Activated naive CD4-positive, alpha-beta T cell treated with anti-CD3 and anti-CD28 coated beads, Interleukin-2, amount 50 U/mL, for 72 hours (primary cell): Measurements from ENCODE around the gene MYBPC2. TPM values are rescaled to one million over a fixed set of nuclear protein-coding genes. Genes with fewer than 3 reads are reported as not detected.

ENCODE experiments used
- ATAC-seq, 2 donors: fragments of 150-1000 bp; cut with Tn5 transposase; 2 replicates each; pipeline ENCODE4 v1.10.0; 2021; ENCODE audit warnings: mild to moderate bottlenecking in 2 of 2, moderate library complexity in 2 of 2
- DNase-seq, 2 donors: peaks; one replicate each; pipeline ENCODE4 v3.0.0; 2021 to 2022; ENCODE audit warnings: low spot score in 2 of 2
- H3K27ac Mint-ChIP-seq, 2 donors: one replicate each; pipeline ENCODE4 v1.8.0; 2022; ENCODE audit warnings: mild to moderate bottlenecking in 2 of 2, mixed read lengths in 2 of 2
- H3K36me3 Mint-ChIP-seq, 2 donors: one replicate each; pipeline ENCODE4 v1.8.0; 2022; ENCODE audit warnings: mixed read lengths in 2 of 2
- H3K9me3 Mint-ChIP-seq, 2 donors: one replicate each; pipeline ENCODE4 v1.8.0; 2022; ENCODE audit warnings: mixed read lengths in 2 of 2
- total RNA-seq, 2 donors: library from RNA; stranded (reverse); gene quantifications; one replicate each; pipeline ENCODE4 v1.2.3, GENCODE V29; 2022

The MYBPC2 gene
- total RNA-seq, 2 donors from 2014 or later, result 0.91 to 1.9 TPM

- H3K27ac Mint-ChIP-seq, result no peak overlapping the region
- no peak for ATAC-seq
- DNase-seq, result no peak
- H3K36me3 Mint-ChIP-seq, result peaks cover 3 to 16% of the 10 kb centered on the region in 2 donors
- H3K9me3 Mint-ChIP-seq, result no peaks in the 10 kb centered on the region
These were observed 30.0 kb upstream of the MYBPC2 start for GRCh38 chr19:50402544-50403301.

DNA sequence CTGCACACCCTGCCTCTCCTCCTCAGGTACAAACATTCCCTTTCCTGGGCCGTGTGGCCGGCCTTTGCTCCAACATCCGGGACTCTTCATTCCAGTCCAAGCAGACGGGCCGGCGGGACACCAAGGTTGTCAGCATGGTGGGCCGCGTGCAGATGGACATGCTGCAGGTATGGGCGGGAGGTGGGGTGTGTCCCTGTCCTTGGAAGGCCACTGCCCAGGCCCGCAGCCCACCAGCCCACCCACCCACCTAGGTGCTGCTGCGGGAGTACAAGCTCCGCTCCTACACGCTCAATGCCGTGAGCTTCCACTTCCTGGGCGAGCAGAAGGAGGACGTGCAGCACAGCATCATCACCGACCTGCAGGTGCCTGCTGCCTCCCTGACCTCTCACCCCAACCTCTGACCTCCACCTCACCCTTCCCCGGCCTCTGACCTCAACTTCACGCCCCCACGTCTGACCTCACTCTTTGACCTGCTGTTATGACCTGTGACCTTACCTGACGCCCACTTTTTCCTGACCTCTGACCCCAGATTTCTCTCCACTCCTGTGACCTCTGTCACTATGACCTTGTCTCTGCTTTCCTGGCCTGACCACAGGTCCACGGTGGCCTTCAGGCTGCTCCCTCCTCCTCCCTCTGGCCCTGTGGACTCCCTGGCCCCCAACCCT is 26.4 kb upstream of the MYBPC2 start:
- H3K9me3 Mint-ChIP-seq, result no peaks in the 10 kb centered on the region
- peaks cover 5 to 19% of the 10 kb centered on the region in 2 donors for H3K36me3 Mint-ChIP-seq
- DNase-seq (no peak), ATAC-seq (no peak)
- H3K27ac Mint-ChIP-seq, result no peak overlapping the region

DNA sequence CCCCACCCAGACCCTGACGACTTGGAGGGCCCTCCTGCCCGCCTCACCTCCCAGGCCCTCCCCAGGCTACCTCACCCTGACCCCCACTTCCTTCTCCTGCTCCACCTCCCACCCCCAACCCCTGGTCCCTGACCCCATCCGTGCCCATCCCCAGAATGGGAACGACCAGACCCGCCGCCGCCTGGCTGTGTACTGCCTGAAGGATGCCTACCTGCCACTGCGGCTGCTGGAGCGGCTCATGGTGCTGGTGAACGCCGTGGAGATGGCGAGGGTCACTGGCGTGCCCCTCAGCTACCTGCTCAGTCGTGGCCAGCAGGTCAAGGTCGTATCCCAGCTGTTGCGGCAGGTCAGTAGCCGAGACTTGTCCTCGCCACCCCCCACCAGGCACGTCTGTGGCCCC is 25.9 kb upstream of the MYBPC2 start:
- DNase-seq (no peak), ATAC-seq (no peak)
- Mint-ChIP-seq H3K9me3 (no peaks in the 10 kb centered on the region), H3K36me3 (peaks cover 5 to 24% of the 10 kb centered on the region in 2 donors), H3K27ac (no peak overlapping the region)

DNA sequence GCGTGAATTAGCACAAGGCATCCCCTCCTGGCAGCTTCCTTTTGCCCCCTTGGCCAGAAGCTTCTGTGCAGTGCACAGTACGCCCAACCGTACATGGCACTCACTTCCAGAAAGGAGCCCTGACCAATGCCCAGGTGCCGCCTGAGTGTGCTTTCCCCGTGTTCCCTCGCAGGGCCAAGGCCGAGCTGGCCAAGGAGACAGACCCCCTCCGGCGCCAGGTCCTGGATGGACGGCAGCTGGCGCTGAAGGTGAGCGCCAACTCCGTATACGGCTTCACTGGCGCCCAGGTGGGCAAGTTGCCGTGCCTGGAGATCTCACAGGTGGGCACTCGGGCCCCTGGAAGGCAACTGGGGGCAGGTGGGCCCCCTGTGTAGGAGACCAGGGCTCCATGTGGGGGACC is 23.3 kb upstream of the MYBPC2 start:
- H3K36me3 Mint-ChIP-seq, result peaks cover 5 to 31% of the 10 kb centered on the region in 2 donors
- H3K27ac Mint-ChIP-seq, result no peak overlapping the region
- DNase-seq, result no peak
- no peaks in the 10 kb centered on the region for H3K9me3 Mint-ChIP-seq
- no peak for ATAC-seq

- Mint-ChIP-seq H3K9me3 (no peaks in the 10 kb centered on the region), H3K36me3 (peaks cover 9 to 35% of the 10 kb centered on the region in 2 donors), H3K27ac (no peak overlapping the region)
- DNase-seq (no peak), ATAC-seq (no peak)
These were observed 22.6 kb upstream of the MYBPC2 start for GRCh38 chr19:50410109-50410508.

- DNase-seq (no peak), ATAC-seq (no peak)
- peaks cover 9 to 25% of the 10 kb centered on the region in 2 donors for H3K36me3 Mint-ChIP-seq
- H3K27ac Mint-ChIP-seq, result peak overlapping the region in 1 of 2 donors; percentile 37
- no peaks in the 10 kb centered on the region for H3K9me3 Mint-ChIP-seq
These were observed 20.3 kb upstream of the MYBPC2 start for GRCh38 chr19:50412419-50412818.

GRCh38 chr19:50413096-50413495 is 19.6 kb upstream of the MYBPC2 start:
- no peak for ATAC-seq
- DNase-seq, result no peak
- H3K9me3 Mint-ChIP-seq, result no peaks in the 10 kb centered on the region
- peak overlapping the region in 1 of 2 donors; percentile 37 for H3K27ac Mint-ChIP-seq
- peaks cover 9 to 25% of the 10 kb centered on the region in 2 donors for H3K36me3 Mint-ChIP-seq

- H3K36me3 Mint-ChIP-seq, result peaks cover 8 to 25% of the 10 kb centered on the region in 2 donors
- H3K9me3 Mint-ChIP-seq, result no peaks in the 10 kb centered on the region
- H3K27ac Mint-ChIP-seq, result no peak overlapping the region
- no peak for DNase-seq
- ATAC-seq, result no peak
These were observed 19.2 kb upstream of the MYBPC2 start for GRCh38 chr19:50413531-50413930.

DNA sequence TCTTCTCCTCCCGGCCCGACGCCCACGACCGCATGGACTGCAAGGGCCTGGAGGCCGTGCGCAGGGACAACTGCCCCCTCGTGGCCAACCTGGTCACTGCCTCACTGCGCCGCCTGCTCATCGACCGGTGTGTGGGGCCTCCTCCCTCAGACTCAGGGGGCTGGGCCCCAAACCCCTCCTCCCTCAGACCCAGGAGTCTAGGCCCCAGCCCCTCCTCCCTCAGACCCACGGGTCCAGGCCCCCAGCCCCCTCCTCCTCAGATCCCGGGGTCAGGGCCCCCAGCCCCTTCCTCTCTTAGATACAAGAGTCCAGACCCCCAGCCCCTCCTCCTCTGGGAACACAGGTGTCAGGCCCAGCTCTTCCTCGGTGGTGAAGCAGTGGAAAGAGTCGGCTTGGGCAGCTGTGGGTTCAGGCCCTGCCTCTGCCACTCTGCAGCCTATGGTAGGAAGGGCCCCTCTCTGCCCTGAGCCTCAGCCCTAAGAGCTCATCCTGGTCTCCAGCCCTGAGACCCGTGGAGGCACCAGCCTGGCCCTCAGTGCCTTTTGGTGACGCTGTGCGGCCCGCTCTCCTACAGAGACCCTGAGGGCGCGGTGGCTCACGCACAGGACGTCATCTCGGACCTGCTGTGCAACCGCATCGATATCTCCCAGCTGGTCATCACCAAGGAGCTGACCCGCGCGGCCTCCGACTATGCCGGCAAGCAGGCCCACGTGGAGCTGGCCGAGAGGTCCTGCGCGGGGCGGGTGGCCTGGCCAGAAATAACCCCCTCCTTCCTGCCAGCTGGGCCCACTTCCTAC is 17.6 kb upstream of the MYBPC2 start:
- Mint-ChIP-seq H3K9me3 (no peaks in the 10 kb centered on the region), H3K36me3 (peaks cover 6 to 28% of the 10 kb centered on the region in 2 donors), H3K27ac (peak overlapping the region in 1 of 2 donors; percentile 60)
- ATAC-seq, result peak; percentile 73 to 74
- DNase-seq, result peak; percentile 67 to 83

GRCh38 chr19:50415661-50416033 is 17.0 kb upstream of the MYBPC2 start:
- no peak overlapping the region for H3K27ac Mint-ChIP-seq
- H3K9me3 Mint-ChIP-seq, result no peaks in the 10 kb centered on the region
- DNase-seq (no peak), ATAC-seq (no peak)
- peaks cover 11 to 32% of the 10 kb centered on the region in 2 donors for H3K36me3 Mint-ChIP-seq

DNA sequence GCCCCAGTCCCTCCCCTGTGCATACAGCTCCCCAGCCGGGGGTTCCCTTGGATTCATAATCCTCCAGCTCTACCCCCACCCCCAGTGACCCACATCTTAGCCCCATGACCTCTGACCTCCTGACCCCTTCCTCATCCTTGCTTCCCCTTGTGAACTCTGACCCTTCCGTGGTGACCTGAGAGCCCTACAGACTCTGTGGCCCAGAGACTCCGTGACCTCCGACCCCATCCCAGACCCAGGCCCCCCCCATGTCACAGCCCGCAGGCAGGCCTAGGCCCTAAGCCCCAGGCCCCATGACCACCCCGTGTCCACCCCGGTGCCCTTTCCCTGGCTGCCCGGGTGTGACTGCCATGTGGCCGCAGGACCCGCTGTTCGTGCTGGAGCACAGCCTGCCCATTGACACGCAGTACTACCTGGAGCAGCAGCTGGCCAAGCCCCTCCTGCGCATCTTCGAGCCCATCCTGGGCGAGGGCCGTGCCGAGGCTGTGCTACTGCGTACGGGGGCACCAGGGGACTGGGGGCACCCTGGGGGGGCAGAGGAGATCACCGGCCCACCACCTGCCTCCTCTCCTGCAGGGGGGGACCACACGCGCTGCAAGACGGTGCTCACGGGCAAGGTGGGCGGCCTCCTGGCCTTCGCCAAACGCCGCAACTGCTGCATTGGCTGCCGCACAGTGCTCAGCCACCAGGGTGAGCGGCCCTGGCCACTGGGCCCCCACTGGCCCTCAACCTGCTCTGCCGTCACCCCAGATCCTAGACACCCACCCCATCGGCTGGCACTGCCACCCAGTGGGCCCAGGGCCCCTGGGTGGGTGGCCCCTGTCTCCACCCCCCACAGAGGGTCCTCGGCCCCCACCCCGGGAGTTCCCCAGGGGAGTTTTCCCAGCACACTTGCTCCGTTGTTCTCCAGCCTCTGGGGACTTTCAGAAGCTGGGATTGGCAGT is 16.4 kb upstream of the MYBPC2 start:
- peaks cover 16 to 34% of the 10 kb centered on the region in 2 donors for H3K36me3 Mint-ChIP-seq
- H3K9me3 Mint-ChIP-seq, result peaks cover 0 to 3% of the 10 kb centered on the region in 2 donors
- no peak overlapping the region for H3K27ac Mint-ChIP-seq
- DNase-seq (no peak), ATAC-seq (no peak)

- peaks cover 0 to 3% of the 10 kb centered on the region in 2 donors for H3K9me3 Mint-ChIP-seq
These were observed 15.3 kb upstream of the MYBPC2 start for GRCh38 chr19:50417111-50418081.

DNA sequence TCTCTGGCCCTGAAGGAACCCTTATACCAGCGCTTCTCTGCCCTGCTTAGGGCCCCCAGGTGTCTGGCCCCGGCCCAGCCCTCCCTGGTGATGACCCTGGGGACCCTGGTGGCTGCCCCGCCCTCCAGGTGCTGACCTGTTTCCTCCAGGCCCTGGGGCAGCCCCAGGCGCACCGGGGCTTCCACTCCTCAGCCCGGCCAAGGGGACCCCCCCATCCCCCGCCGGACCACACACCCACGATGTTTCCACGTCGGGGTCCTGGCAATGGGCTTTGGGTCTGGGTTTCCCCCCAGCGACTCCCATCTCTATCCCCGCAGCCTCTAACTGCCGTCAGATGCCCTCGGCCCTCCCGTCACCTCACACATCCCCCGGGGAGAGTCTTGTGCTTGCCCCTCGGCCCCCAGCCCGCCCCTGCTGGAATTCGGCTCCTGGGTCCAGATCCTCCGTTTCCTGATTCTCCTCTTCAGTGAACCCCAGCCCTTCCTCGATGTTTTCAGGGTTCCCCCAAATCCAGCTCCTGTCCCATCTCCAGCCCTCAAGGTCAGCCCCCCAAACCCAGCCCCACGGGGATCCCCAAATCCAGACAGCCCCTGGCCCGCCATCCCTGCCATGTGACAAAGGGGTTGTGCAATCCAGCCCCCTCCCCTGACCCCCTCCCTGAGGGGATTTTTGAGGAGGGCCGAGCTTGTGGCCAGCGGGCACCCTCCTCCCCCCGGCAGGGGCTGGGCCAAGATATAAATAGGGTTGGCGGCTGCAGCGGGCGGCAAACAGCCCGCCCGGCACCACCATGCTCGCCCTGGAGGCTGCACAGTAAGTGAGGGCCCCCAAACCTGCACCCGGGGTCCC is 14.3 kb upstream of the MYBPC2 start, which contains the start of gene SPIB:
Gene SPIB (plus strand): TSS at position 763 of the 846 bp plus-strand sequence. CDS start 25 bp downstream, at position 788.
- ATAC-seq (no peak), DNase-seq (no peak)
- H3K9me3 Mint-ChIP-seq, result peaks cover 0 to 3% of the 10 kb centered on the region in 2 donors
- H3K27ac Mint-ChIP-seq, result peak within 1 kb of the TSS in 1 of 2 donors; percentile 6
- H3K36me3 Mint-ChIP-seq, result peaks cover 15 to 16% of the 10 kb centered on the region in 2 donors

More at GRCh38 chr19:50417111-50418081, 15.3 kb upstream of the MYBPC2 start:
- Mint-ChIP-seq H3K27ac (no peak overlapping the region), H3K36me3 (peaks cover 16 to 24% of the 10 kb centered on the region in 2 donors)
- DNase-seq (no peak), ATAC-seq (no peak)

GRCh38 chr19:50419022-50419579 is 13.6 kb upstream of the MYBPC2 start:
- DNase-seq (no peak), ATAC-seq (peak in 1 of 2 donors; percentile 10)
- Mint-ChIP-seq H3K9me3 (peaks cover 0 to 3% of the 10 kb centered on the region in 2 donors), H3K36me3 (peaks cover 15 to 16% of the 10 kb centered on the region in 2 donors), H3K27ac (peak overlapping the region in 1 of 2 donors; percentile 6)
